NCI-H69 (cell line): ENCODE data around the gene SGCD.
"Not testable (repeated sequence)": the region's sequence is repeated elsewhere in the genome, so short reads cannot be mapped to it uniquely, and the experiment has no call there.

Experiments
- DNase-seq: peaks from one replicate; lab custom pipeline; 2025; lab: John Stamatoyannopoulos, UW

SGCD gene

DNA sequence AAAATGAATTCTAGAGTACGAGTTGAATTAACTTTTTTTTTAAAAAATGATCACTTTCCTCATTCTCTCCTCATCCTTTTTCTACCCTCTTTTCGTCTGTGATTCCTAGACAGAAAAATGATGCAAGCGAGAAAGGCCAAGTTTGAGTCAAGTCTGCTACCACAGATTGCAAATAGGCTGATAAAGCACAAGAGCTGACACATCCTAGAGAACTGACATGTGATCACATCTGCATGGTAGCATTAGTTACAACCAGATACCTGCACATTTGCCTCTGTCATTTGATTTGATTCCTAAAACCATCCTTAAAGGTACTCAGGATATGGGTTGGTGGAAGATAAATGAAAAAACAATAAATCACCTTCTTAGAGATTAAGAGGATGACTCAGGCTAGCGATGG is 297.7 kb downstream of the SGCD start:
- DNase-seq: no peak

DNA sequence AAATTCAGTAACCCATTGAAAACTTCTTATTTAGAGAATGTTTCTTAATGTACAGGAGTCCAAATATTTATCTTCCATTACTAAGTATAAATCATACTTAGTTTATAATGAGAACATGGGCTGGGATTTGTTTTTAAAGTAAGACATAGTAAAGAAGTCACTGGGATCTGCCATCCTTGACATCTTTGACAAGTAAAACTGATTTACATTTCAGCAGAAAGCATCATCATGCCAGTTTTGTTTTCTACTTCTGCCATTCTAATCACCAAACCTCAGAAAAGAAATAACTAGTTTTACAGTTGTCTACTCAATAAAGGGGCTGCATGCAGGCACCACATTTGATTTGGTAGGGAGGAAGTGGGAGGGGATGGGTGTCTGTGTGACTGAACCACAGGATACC is 301.5 kb downstream of the SGCD start:
- DNase-seq: no peak

DNA sequence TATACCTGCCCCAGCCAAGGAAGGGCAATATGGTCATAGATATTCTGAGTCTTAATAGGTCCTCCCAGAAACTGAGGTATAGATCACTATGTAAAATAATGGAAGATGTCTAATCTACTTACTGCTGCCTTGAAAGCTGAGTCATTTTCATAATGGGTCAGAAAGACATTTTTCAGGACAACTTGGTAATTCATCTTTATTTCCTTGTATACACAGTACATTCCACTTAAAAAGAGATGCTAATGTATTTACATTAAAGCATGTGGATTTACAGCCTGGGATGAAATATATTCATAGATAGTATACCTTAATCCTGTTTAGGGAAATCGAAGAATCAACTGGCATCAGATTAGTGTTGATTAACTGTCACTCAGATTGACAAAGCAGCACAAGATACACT is 304.0 kb downstream of the SGCD start:
- DNase-seq: no peak

DNA sequence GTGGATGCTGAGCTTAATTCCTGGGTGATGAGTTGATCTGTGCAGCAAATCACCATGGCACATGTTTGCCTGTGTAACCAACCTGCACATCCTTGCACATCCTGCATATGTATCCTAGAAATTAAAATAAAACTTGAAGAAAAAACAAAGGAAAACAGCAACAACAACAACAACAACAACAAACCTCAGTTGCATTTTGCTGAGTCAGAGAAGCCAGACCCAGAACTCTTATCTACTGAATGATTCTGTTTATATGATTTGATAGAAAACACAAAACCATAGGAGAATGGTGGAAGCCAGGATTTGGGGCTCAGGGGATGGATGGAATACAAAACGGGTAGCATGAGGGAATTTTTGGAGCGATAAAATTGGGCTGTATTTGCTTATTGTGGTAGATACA is 307.3 kb downstream of the SGCD start:
- DNase-seq: no peak

DNA sequence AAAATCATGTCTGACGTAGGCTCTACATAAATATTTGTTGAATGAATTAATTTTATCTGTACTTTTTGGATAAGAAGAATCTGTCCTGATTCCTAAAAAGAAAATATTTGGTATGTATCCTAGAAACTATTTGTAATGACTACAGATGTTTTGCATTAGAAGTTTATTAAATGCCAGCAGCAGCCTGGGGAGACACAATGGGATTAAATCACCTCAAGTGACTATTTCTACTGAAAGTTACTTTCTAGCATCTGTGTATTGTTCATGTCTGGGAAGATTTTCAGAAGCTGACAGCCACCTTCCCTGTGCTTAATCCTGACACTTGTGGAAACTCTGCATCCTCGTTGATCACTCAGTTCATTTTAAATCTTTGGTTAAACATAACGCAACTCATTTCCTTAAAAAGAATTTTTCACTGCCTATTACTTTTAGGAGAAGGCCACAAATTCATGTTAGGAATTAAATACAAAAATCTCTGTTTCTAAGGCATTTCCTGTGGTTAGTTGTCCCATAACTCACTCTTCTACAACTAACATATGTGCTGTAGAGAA is 313.8 kb downstream of the SGCD start:
- no peak for DNase-seq

DNA sequence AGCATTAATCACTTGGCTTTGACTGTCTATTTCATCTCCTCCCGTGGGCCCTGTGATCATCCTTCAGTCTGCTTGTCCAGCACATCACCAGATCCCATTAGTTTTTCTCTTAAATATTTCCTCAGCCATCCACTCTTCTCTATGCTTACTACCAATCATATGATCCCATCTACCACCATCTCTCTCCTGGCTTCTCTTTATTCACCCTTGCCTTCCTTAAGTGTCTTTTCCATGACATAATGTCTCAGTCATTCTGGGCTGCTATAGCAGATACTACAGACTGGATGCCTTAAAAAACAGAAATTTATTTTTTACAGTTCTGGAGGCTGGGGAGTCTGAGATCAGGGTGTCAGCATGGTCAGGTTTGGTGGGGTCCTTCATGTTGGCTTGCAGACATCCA is 314.7 kb downstream of the SGCD start:
- DNase-seq: no peak

DNA sequence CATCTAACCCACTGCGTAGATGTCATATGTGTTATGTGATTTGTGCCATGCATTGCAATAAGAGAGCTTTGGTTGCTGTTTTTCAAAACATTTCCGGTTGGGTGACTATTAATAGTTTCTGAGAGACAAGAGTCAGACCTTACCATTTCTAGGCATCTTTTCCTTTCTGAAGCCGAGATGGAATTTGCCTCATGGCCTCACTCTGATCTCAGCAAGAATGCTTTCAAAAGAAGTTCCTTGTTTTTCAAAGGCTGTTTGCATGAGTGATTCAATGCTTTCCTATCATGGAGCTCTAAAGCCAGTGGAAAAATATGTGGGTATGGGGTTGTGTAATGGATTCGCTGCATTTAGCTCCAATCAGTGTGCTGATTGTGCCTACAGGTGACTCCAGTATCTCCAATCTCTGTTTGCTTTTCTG is 320.1 kb downstream of the SGCD start:
- DNase-seq: no peak

DNA sequence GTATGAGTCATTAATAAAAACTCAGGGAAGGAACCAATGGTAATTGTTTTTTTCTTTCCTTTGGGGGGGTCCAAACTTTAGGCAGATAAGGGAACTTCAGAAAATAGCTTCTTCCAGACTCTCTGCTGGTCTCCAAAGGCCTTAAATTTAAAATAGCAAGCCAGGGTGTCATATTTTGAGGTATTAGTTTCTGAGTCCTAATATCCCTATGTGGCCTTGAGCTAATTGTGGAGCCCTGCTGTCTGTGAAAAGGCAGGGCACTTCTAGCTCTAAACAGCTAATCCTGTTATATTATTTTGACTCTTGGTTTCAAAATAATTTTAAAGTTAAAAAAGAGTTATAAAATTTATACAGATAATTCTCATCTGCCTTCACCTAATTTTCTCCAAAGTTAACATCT is 327.5 kb downstream of the SGCD start:
- no peak for DNase-seq

DNA sequence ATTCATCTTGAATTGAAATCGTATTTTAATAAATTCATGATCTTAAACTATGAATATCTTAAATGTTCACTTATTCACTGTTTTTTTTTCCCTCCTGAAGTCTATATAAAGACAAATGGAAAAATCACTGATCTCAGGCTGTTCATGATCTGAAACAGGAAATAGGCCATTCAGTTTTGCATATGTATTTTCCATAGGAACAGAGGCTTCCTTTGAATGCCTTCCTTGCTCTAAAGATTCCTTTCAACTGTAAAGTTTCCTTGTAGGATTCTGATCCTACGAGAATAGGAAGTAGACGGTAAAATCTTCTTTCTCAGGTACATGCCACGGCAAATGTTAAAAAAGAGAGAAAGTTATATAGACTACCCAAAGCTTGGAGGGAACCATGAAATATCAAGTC is 328.8 kb downstream of the SGCD start:
- no peak for DNase-seq

DNA sequence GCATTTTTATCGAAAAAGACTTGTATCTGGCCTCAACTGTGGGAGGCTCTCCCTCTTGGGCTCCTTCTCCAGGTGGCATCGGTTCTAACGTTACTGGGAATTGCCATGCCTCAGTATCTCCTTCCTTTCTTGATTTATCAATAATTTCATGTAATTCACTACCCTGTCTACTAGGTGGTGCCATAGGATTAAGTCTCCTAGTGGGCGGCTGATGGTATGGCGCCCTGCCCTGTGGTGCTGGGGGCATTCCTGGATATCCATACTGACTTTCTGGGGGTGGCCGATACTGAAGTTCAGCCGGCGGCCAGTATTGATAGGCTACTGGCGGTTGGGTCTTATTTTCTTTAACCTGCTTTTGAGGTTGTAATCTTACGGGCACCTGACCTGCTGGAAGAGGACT is 337.9 kb downstream of the SGCD start:
- not testable (repeated sequence) for DNase-seq

DNA sequence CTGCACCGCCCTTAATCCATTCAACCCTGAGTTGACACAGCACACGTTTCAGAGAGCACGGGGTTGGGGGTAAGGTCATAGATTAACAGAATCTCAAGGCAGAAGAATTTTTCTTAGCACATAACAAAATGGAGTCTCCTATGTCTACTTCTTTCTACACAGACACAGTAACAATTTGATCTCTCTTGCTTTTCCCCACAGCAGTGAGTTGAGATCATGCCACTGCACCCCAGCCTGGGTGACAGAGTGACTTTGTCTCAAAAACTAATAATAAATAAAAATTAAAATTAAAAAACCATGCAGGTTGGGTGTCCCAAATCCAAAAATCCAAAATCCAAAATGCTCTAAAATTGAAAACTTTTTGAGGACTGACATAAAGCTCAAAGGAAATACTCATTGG is 339.7 kb downstream of the SGCD start:
- not testable (repeated sequence) for DNase-seq

DNA sequence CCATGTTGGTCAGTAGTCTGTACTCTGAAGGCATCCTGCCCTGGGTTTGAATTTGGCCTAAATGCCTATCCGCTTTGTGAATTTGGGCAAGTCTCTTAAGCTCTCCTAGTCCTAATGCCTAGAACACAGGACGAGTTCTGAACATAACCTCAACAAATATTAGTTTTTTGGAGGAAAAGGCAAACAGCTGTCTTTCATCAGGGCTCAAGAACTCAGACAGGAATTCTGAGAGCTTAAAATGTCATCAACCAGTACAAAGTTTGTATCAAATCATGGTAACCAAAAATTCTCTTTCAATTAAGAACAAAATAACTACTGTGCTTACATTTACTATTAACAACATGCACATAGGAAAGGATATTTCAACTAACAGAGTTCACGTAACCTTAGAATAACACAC is 340.7 kb downstream of the SGCD start:
- no peak for DNase-seq

DNA sequence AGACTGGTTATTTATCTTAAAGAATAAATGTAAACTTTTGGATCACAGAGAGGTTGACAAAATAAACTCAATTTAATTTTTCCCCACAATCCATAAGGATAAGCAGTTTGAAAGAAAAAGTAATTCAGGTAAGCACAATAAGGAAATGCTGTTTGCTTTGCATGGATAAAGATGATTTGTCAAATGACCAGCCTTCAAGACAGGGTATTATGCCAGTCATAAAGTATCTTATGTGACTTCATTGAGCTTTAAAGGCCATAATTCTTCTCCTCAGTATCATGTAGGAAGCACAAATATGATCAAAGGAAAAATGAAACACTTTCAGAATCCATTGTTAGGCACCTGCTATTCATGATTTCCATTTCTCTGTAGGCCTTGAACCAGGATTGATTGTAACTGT is 342.5 kb downstream of the SGCD start:
- DNase-seq: no peak

DNA sequence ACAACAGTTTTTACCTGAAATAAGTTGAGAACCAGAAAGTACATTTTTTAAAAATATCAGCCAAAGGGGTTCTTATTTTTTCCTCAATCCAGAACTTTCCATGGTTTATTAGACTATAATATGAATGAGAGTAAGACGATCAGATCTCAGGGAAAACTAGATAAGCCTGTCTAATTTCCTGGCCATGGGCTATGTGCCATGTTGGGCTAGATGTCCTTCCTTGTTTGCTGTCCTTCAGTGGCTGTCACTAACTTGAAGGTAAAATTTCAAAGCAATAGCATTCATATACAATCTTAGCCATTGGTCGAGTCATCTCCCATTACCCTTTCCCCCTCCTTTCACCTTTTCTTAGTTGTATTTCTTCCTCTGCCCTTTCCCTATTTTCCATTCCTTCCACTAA is 343.7 kb downstream of the SGCD start:
- peak; percentile 80 for DNase-seq

DNA sequence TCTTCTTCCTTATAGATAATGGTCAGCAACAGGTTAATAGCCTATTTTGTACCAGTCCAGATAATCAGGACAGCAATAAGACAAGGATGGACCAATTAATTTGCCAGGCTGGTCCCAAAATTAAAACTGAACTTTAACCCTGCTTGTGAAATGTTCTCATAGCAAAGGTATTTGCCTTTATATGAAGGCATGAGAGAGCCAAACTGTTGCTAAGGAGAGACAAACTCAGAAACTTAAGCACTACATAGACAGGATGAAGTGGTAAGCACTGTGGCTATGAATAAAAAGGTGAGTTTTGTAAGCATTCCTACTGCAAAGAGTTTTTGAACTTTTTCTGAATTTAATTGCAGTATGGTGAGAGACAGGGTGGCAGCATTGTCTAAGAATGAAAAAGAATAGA is 348.4 kb downstream of the SGCD start:
- DNase-seq: no peak

DNA sequence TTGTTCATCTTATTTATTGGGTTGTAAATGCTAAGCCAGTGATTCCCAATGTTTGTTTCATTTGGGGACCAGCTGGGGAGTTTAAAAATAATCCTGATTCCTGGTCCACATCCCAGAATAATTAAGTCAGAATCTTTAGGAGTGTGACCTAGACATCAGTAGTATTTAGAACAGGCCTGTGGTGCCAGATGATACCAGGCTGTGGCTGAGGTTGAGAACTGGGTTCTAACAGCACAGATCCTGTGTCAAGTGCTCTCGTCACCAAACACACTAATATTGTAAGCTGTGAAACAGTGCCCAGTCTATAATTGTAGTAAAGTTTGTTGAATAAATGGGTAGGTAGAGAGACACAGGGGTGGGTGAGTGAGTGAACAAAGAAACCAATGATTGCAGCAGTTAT is 351.0 kb downstream of the SGCD start:
- DNase-seq: peak; percentile 63

DNA sequence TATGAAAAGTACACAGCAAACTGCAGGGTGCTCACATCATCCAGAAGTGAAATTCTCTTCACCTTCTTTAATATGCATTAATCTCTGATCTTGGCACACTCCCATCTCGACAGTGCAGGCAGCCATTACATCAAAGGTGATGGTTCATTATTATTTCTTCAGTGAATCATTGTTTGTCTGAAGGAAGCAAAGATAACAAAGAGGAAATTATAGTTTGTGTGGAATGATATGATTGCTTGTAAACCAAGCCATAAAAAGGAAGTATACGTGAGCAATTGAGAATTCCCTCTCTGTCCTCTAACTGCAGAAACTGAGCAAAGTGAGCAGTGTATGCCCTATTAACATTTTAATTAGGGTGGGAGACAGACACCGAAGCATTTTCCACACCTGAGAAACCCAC is 351.5 kb downstream of the SGCD start:
- peak; percentile 84 for DNase-seq

DNA sequence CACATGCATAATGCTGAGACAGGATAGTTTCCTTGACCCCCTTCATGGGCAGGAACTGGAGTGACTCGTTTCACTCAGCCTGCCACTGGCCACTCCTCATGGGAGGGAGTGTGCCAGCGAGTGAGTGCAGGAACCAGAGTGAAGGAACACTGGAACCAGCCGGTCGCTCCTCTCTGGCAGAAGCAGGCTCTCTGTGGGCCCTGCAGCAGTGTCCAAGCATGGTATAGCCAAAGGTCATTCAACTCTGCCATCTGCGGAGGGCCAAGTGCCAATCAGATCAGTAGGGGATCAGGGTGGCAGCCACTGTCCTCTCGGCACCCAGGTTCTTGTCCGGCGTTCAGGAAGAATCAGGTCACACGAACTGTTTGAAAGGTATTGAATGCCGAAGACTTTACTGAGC is 353.9 kb downstream of the SGCD start:
- DNase-seq: no peak

DNA sequence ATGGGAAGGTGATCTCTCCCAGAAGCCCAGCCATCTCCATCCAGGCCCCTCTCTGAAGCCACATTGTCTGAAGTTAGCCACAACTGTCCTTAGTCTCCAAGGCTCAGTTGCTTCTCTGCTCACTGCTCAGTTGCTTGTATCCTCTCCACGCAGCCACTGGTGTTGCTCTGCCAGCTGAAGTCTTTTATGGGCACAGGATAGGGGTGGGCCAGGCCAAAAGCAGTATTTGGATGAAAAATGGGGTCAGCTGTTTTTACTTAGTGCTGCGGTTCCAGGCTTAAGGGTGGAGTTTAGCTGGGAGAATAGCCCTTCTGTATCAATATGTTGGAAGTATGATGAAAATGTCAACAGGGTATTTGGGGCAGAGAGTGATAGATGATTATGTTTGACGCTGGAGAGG is 354.3 kb downstream of the SGCD start:
- no peak for DNase-seq

DNA sequence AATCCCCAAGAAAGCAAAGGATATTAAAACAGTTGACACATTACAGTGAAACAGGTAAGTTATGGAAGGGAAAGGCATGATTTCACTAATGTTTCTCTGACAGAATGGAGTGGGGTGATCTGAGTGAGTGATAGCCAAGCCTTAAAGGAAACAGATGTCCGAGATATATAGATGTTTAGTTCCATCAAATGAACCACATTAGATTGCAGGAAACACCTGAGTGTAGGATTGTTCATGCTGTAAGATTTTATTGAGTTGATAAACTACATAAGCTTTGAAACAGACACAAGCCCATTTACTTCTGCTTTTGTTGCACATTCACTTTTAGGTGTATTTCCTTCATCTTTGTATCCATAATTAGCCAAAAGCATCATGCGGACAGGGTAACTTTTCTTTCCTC is 356.0 kb downstream of the SGCD start:
- no peak for DNase-seq

DNA sequence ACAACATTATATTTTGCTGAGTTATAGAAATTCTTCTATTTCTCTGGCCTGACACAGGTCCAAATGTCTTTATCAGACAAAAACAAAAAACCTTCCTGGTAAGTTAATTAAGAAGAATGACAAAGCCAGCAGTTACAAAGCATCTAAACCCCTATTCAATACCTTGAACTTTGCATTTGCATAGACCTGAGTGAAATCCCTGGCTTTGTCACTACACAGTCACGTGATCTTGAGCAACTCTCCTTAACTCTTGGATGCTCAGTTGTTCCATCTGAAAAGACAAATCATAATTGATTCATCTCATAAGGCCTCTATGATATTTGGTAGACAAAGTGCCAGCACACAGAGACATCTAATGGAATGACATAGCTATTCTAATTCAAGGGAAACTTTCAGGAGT is 356.5 kb downstream of the SGCD start:
- no peak for DNase-seq

DNA sequence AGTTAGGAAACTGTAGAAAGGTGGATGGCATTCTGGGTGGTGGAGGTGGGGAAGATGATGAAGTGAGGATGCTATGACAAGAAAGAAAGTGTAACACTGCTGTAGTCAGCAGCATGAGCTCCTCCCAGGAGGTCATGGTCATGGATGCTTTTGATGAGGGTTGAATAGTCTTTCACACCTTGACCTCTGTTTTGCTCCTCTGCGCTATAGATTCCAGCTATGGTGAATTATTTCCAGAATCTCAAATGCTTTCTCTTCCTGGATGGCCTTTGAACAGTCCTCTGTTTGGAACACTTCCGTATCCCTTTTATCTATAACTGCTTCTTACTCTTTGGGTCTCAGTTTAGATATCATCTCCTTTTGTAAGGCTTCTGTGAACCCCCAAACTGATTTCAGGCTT is 357.3 kb downstream of the SGCD start:
- no peak for DNase-seq

DNA sequence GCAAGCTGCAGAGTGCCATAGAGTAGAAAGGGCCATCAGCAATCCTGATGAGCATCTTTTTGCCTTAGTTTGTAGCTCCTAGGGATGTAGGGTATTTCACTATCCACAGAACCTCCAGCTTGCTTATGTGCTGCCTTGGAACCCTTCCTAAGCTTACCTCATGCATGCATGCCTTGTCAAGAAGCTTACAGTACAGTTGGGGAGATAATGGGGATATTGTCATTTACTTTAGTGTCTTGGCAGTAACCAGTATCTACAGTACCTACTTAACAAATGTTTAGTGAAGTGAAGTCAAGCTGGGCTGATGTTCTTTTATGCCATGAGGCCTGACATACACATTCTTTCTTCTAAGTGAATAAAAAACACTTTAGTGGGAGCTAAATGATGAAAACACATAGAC is 358.5 kb downstream of the SGCD start:
- no peak for DNase-seq

DNA sequence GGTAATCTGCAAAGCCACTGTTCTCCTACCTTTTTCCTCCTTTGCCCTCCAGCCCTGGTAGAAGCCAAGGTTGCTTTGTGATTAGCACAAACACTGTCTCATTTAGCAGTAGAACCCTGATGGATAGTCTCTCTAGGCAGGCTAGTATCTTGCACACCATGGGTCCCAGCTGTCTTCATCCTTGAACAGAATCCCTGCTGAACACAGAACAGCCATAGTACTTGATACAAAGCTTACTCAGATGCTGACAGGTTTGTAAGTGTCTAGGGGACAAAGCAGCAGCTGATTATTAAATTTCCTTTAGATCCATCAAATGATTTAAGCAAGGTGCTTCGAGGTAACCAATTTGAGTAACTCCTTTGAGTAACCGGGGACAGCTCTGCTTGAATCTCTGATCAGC is 359.4 kb downstream of the SGCD start:
- peak; percentile 76 for DNase-seq

DNA sequence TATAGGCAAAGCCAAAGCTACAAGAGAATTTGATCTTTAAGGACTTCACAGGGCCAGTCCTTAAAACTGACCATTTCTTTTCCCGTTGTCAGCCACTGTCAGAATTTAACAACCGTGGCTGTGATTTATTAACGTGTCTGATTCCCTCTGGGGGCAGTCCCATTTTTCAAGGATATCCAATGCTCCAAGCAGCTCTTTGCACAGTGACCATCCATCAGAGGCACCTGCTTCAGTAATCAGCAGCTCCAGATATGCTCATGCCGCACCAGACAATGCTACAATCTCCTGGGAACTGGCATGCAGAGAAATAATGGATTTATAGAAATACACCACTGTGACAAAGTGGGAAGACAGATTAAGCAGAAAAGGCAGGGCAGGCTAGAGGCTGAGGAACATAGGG is 359.8 kb downstream of the SGCD start:
- peak; percentile 72 for DNase-seq
